ENCODE measurements around the gene PIK3AP1.
"Not testable (repeated sequence)": the region's sequence is repeated elsewhere in the genome, so short reads cannot be mapped to it uniquely, and the experiment has no call there.

Gene PIK3AP1

DNA sequence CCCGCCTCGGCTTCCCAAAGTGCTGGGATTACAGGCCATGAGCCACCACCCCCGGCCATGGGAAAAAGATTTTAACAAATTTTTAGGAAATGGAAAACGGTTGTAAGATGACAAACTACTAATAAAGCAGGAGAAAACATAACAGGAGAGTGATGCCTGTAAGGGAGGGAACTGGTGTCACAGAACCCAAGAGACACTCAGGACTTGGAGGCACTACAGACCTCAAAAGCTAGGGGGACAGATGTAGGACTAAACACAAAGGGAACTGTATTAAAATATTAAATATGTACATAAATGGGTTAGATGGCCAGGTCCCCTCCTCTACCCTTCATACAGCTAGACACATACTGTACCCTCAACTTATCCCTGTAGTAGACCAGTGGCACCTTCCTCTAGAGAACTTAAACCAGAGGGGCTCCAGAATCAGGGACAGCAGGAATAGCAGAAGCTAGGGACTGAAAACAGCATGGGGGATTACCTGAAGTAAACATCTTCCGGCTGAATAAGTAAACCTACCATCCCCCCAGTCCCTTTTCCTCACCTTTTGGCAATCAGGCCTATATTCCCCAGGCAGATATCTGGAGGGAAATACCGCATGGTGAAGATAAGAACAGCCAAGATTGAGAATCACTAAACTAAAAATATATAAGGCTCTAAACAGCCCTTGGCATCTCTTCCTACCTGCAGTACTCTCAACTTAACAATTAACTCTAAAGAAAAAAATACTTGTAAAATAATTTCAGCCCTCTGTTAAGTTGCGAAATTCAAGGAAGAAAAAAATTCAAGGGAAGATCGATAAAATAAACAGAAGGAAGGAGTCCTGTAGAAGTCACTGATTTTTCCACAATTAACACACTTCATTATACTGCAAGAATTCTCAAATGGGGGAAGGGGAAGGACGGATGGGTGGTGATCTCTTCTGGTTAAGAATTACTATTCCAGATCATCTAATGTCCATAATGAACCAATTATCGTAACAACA lies 149.0 kb downstream of the PIK3AP1 start:
- Histone ChIP-seq H3K4me3 (ENCODE audit: low read length) (no peak overlapping the region), H3K36me3 (ENCODE audit: control insufficient read depth, insufficient read depth, low read length) (peaks cover 4% of the 10 kb centered on the region), H3K27me3 (ENCODE audit: control insufficient read depth, insufficient read depth, low read length) (no peaks in the 10 kb centered on the region), H3K4me1 (ENCODE audit: control insufficient read depth, insufficient read depth, low read length) (peaks cover 48% of the 10 kb centered on the region), H3K9ac (ENCODE audit: low read length) (no peak overlapping the region), H3K9me3 (ENCODE audit: control insufficient read depth, low read length) (no peaks in the 10 kb centered on the region)

DNA sequence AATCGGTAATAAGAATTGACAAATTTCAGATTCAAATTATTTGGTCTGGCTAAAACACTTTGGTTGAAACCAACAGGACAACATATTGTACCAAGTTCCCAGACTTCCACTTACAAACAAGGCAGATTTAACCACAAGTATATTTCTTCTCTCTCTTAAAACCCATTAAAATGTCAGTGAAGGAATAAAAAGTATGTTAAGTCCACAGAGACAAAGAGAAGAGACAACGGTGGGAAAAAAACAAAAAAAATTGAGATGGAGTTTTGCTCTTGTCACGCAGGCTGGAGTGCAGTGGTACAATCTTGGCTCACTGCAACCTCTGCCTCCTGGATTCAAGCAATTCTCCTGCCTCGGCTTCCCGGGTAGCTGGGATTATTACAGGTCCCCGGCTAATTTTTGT lies 149.8 kb downstream of the PIK3AP1 start:
- Histone ChIP-seq H3K4me3 (ENCODE audit: low read length) (no peak overlapping the region), H3K9ac (ENCODE audit: low read length) (no peak overlapping the region), H3K4me1 (ENCODE audit: control insufficient read depth, insufficient read depth, low read length) (peaks cover 48% of the 10 kb centered on the region), H3K36me3 (ENCODE audit: control insufficient read depth, insufficient read depth, low read length) (peaks cover 4% of the 10 kb centered on the region), H3K27me3 (ENCODE audit: control insufficient read depth, insufficient read depth, low read length) (no peaks in the 10 kb centered on the region), H3K9me3 (ENCODE audit: control insufficient read depth, low read length) (no peaks in the 10 kb centered on the region)

DNA sequence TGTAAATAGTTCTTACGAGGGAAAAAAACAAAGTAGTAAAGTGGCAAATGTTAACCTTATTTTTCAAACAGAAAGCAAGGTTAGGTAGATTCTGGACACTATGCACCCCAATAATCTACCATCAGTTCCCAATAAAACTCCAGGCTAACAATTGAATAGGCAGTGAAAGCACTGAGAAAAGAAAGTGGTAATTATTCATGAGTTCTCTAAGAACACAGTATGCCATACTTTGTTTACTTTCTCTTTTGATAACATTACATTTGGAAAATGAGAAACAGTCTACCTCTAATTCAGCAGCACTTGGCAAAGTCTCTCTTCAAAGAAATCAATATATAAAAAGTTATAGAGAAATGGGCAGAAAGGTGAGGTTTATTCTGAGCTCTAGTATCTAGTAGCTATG lies 151.9 kb downstream of the PIK3AP1 start:
- Histone ChIP-seq H3K4me3 (ENCODE audit: low read length) (no peak overlapping the region), H3K9ac (ENCODE audit: low read length) (no peak overlapping the region), H3K27me3 (ENCODE audit: control insufficient read depth, insufficient read depth, low read length) (no peaks in the 10 kb centered on the region), H3K9me3 (ENCODE audit: control insufficient read depth, low read length) (no peaks in the 10 kb centered on the region), H3K4me1 (ENCODE audit: control insufficient read depth, insufficient read depth, low read length) (peaks cover 45% of the 10 kb centered on the region), H3K36me3 (ENCODE audit: control insufficient read depth, insufficient read depth, low read length) (peaks cover 4% of the 10 kb centered on the region)

DNA sequence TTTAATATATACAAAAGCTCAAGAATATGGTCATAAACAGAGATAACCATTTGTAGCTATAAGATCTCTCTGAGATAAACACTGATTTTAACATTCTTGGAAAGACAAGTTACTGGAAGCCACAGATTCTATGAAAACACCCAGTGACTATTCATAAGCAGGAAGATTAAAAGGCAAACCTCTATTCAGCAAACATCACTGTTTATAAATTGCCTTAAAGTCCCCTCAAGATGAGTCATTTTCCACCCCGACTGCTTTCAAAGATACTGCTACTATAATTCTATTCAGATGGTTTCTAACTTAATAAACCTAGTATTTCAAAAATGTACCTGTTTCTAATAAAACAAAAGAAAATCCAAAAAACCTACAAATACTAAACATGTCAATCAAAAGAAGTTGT lies 154.5 kb downstream of the PIK3AP1 start:
- peaks cover 4% of the 10 kb centered on the region for H3K36me3 ChIP-seq (ENCODE audit: control insufficient read depth, insufficient read depth, low read length)
- H3K27me3 ChIP-seq (ENCODE audit: control insufficient read depth, insufficient read depth, low read length), result no peaks in the 10 kb centered on the region
- no peak overlapping the region for H3K9ac ChIP-seq (ENCODE audit: low read length)
- H3K4me3 ChIP-seq (ENCODE audit: low read length), result no peak overlapping the region
- no peaks in the 10 kb centered on the region for H3K9me3 ChIP-seq (ENCODE audit: control insufficient read depth, low read length)
- peaks cover 23% of the 10 kb centered on the region for H3K4me1 ChIP-seq (ENCODE audit: control insufficient read depth, insufficient read depth, low read length)

GRCh38 chr10:96560966-96561887 lies 159.1 kb downstream of the PIK3AP1 start:
- Histone ChIP-seq H3K9me3 (ENCODE audit: control insufficient read depth, low read length) (no peaks in the 10 kb centered on the region), H3K27me3 (ENCODE audit: control insufficient read depth, insufficient read depth, low read length) (no peaks in the 10 kb centered on the region), H3K9ac (ENCODE audit: low read length) (no peak overlapping the region), H3K4me3 (ENCODE audit: low read length) (no peak overlapping the region), H3K36me3 (ENCODE audit: control insufficient read depth, insufficient read depth, low read length) (peaks cover 3% of the 10 kb centered on the region), H3K4me1 (ENCODE audit: control insufficient read depth, insufficient read depth, low read length) (peaks cover 11% of the 10 kb centered on the region)

DNA sequence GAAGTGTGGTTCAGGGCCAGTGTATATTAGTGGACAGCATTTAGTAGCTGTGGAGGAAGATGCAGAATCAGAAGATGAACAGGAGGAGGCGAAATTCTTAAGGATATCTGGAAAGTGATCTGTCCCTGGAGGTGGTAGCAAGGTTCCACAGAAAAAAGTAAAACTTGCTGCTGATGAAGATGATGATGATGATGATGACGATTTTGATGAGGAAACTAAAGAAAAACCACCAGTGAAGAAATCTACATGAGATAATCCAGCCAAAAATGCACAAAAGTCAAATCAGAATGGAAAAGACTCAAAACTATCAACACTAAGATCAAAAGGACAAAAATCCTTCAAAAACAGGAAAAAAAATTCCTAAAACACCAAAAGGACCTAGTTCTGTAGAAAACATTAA lies 159.8 kb downstream of the PIK3AP1 start:
- H3K9me3 ChIP-seq (ENCODE audit: control insufficient read depth, low read length), result no peaks in the 10 kb centered on the region
- peaks cover 3% of the 10 kb centered on the region for H3K36me3 ChIP-seq (ENCODE audit: control insufficient read depth, insufficient read depth, low read length)
- H3K4me3 ChIP-seq (ENCODE audit: low read length), result no peak overlapping the region
- no peaks in the 10 kb centered on the region for H3K27me3 ChIP-seq (ENCODE audit: control insufficient read depth, insufficient read depth, low read length)
- H3K9ac ChIP-seq (ENCODE audit: low read length), result no peak overlapping the region
- H3K4me1 ChIP-seq (ENCODE audit: control insufficient read depth, insufficient read depth, low read length), result peaks cover 11% of the 10 kb centered on the region

DNA sequence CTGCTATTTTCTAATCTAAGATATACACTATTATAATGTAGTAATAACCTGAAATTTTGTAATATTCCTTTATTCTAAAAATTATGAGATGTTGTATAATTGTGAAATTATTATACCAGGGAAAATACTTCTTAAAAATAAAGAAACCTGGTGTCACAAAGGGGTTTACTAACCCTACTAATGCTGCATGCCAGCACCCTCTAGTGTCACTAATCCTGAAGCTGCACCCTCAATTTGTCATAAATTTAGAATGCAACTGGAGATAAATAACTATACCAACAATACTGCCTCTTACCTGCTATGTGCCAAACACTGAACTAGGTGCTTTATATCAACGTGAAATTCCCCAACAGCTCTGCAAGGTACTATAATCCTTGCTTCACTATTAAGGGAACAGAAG lies 164.3 kb downstream of the PIK3AP1 start:
- peaks cover 11% of the 10 kb centered on the region for H3K4me1 ChIP-seq (ENCODE audit: control insufficient read depth, insufficient read depth, low read length)

DNA sequence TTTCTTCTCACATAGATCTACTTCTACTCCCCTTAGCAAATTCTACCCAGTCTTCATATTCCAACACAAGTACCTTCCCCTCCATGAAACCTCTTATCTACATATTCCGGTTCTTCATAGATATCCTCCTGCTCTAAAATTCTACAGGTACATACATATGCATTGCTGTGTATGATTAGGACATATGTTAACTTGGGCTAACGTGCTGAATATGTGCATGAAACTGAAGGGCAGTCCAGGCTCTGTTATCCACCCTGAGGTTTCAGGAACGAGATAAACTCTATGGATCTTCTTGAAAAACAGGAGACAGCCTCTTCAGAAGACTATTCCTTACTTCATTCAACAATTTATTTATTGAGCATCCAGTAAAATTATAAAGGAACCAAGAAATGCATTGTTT lies 165.0 kb downstream of the PIK3AP1 start:
- H3K36me3 ChIP-seq (ENCODE audit: control insufficient read depth, insufficient read depth, low read length), result peaks cover 3% of the 10 kb centered on the region

More for the DNA sequence above, 164.3 kb downstream of the PIK3AP1 start:
- Histone ChIP-seq H3K9ac (ENCODE audit: low read length) (no peak overlapping the region), H3K4me3 (ENCODE audit: low read length) (no peak overlapping the region), H3K27me3 (ENCODE audit: control insufficient read depth, insufficient read depth, low read length) (no peaks in the 10 kb centered on the region), H3K36me3 (ENCODE audit: control insufficient read depth, insufficient read depth, low read length) (peaks cover 3% of the 10 kb centered on the region), H3K9me3 (ENCODE audit: control insufficient read depth, low read length) (no peaks in the 10 kb centered on the region)

GRCh38 chr10:96548589-96548988 lies 171.7 kb downstream of the PIK3AP1 start:
- no peak overlapping the region for H3K9ac ChIP-seq (ENCODE audit: low read length)
- no peaks in the 10 kb centered on the region for H3K27me3 ChIP-seq (ENCODE audit: control insufficient read depth, insufficient read depth, low read length)
- no peak overlapping the region for H3K4me3 ChIP-seq (ENCODE audit: low read length)
- H3K9me3 ChIP-seq (ENCODE audit: control insufficient read depth, low read length), result no peaks in the 10 kb centered on the region
- H3K4me1 ChIP-seq (ENCODE audit: control insufficient read depth, insufficient read depth, low read length), result no peaks in the 10 kb centered on the region
- peaks cover 5% of the 10 kb centered on the region for H3K36me3 ChIP-seq (ENCODE audit: control insufficient read depth, insufficient read depth, low read length)

More for the DNA sequence above, 165.0 kb downstream of the PIK3AP1 start:
- Histone ChIP-seq H3K4me1 (ENCODE audit: control insufficient read depth, insufficient read depth, low read length) (peaks cover 7% of the 10 kb centered on the region), H3K9me3 (ENCODE audit: control insufficient read depth, low read length) (no peaks in the 10 kb centered on the region), H3K9ac (ENCODE audit: low read length) (no peak overlapping the region), H3K4me3 (ENCODE audit: low read length) (no peak overlapping the region), H3K27me3 (ENCODE audit: control insufficient read depth, insufficient read depth, low read length) (no peaks in the 10 kb centered on the region)

DNA sequence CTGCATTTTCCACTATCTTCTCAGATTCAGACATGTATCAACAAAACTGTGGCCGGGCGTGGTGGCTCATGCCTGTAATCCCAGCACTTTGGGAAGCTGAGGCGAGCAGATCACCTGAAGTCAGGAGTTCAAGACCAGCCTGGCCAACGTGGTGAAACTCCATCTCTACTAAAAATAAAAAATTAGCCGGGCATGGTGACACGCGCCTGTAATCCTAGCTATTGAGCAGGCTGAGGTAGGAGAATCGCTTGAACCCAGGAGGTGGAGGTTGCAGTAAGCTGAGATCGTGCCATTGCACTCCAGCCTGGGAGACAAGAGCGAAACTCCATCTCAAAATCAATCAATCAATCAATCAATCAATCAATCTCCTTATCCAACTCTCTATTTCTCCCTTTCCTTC lies 174.8 kb downstream of the PIK3AP1 start:
- H3K27me3 ChIP-seq (ENCODE audit: control insufficient read depth, insufficient read depth, low read length); H3K9ac ChIP-seq (ENCODE audit: low read length); H3K4me1 ChIP-seq (ENCODE audit: control insufficient read depth, insufficient read depth, low read length); H3K4me3 ChIP-seq (ENCODE audit: low read length); H3K9me3 ChIP-seq (ENCODE audit: control insufficient read depth, low read length); H3K36me3 ChIP-seq (ENCODE audit: control insufficient read depth, insufficient read depth, low read length): not testable (repeated sequence)

Measured in mucosa of stomach (tissue), 1 donor.